A673 (cell line): ENCODE results near the gene GADL1. TPM values are rescaled to one million over a fixed set of nuclear protein-coding genes. Genes with fewer than 3 reads are reported as not detected.

Experiments
- BruUV-seq: library from RNA; stranded (reverse); fragments of 400-500 nt; replicated peaks from 2 replicates; lab custom pipeline; 2021; lab: Mats Ljungman, UMichigan
- CTCF ChIA-PET: fragments of 300-600 bp; sonication (Branson Sonifier 250); formaldehyde crosslinking; loops from one replicate; lab custom pipeline; 2022; ENCODE audit warnings: antibody characterized with exemption; lab: Charles Lee
- POLR2A ChIA-PET: fragments of 300-600 bp; sonication (Branson Sonifier 250); formaldehyde crosslinking; loops from one replicate; lab custom pipeline; 2022; ENCODE audit warnings: antibody characterized with exemption; ENCODE audit not compliant: low non-redundant PET; lab: Charles Lee
- DNase-seq: peaks from one replicate; pipeline ENCODE4 v3.0.0-alpha.2; 2015; ENCODE audit warnings: low spot score
- H3K27ac ChIP-seq: fragments of 200-600 bp; sonication (generic); 2 replicates; pipeline ENCODE4 v1.5.1; 2016; ENCODE audit warnings: mixed run types, low read depth, mild to moderate bottlenecking, mixed read lengths, antibody characterized with exemption, low read length; ENCODE audit not compliant: poor library complexity, severe bottlenecking
- H3K27me3 ChIP-seq: fragments of 200-600 bp; sonication (generic); replicated peaks from 2 replicates; pipeline ENCODE4 v1.6.1; 2017; ENCODE audit warnings: mixed run types, low read depth, mild to moderate bottlenecking, mixed read lengths, antibody characterized with exemption, low read length; ENCODE audit not compliant: insufficient read depth, poor library complexity
- H3K36me3 ChIP-seq: fragments of 200-600 bp; sonication (generic); 2 replicates; pipeline ENCODE4 v1.6.1; 2016; ENCODE audit warnings: mixed run types, mild to moderate bottlenecking, mixed read lengths, antibody characterized with exemption, low read length; ENCODE audit not compliant: insufficient read depth, poor library complexity, severe bottlenecking
- H3K4me1 ChIP-seq: fragments of 200-600 bp; sonication (generic); 2 replicates; pipeline ENCODE4 v1.6.1; 2017; ENCODE audit warnings: mixed run types, mild to moderate bottlenecking, mixed read lengths, antibody characterized with exemption, low read length; ENCODE audit not compliant: insufficient read depth, poor library complexity, severe bottlenecking
- H3K4me3 ChIP-seq: fragments of 200-600 bp; sonication (generic); 2 replicates; pipeline ENCODE4 v1.5.1; 2016; ENCODE audit warnings: low read depth, mixed run types, mild to moderate bottlenecking, mixed read lengths, low read length; ENCODE audit not compliant: poor library complexity, severe bottlenecking
- H3K9me3 ChIP-seq: fragments of 200-600 bp; sonication (generic); 2 replicates; pipeline ENCODE4 v1.6.1; 2016; ENCODE audit warnings: mixed run types, low read depth, mild to moderate bottlenecking, mixed read lengths, antibody characterized with exemption, low read length; ENCODE audit not compliant: poor library complexity, severe bottlenecking
- EZH2 ChIP-seq: fragments of 200-600 bp; sonication (generic); IDR thresholded peaks from 2 replicates; pipeline ENCODE4 v1.6.1; 2017; ENCODE audit warnings: borderline replicate concordance, low read depth, mild to moderate bottlenecking, mixed read lengths, antibody characterized with exemption, low read length; ENCODE audit not compliant: poor library complexity, severe bottlenecking
- intact Hi-C: fragments of 100-400 bp; cut with micrococcal nuclease; formaldehyde crosslinking; loops from one replicate; pipeline ENCODE4 v1.10.0; 2022; ENCODE audit not compliant: unreplicated experiment
- total RNA-seq: library from RNA; stranded (reverse); gene quantifications from 2 replicates; pipeline ENCODE4 v1.2.3, GENCODE V29; 2021
- TF ChIP-seq, protein P1 (sequence below): fragments of 300-800, 200-600 bp; sonication (generic); conservative IDR thresholded peaks from 2 replicates; pipeline ENCODE4 v1.5.1; 2017; ENCODE audit warnings: low read depth, mild to moderate bottlenecking, antibody characterized with exemption, low read length, moderate library complexity, mixed read lengths

GADL1 gene
- total RNA-seq, 1 experiment from 2014 or later = 13.8 TPM

DNA sequence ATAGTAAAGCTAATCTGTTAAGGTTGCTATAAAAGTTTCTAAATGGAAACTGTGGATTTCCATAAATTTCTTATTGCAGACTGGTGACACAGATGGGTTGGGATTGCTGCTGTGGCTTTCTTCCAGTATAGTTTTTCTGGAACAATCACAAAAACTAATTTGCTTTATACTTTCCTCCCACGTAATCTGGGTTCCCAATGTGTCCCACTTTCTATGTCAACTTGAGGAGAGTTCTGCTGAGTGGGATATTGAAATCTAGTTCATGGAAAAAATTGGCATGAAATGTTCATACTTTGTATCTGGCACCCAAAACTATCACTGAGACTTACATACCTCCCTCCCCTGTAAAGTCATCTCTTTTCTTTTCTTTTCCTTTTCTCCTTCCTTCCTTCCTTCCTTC is 161.3 kb downstream of the GADL1 start:
- CTCF ChIA-PET = interaction anchor here (1.6 kb wide), 1 partner anchor 690 kb away, joined by 4 read pairs; no protein-coding TSS in a partner anchor
- H3K4me3 ChIP-seq = no peak overlapping the region
- POLR2A ChIA-PET = no interaction called here
- no TSS peak for BruUV-seq
- H3K27me3 ChIP-seq = no peaks in the 10 kb centered on the region
- TF ChIP-seq, protein P1, sequence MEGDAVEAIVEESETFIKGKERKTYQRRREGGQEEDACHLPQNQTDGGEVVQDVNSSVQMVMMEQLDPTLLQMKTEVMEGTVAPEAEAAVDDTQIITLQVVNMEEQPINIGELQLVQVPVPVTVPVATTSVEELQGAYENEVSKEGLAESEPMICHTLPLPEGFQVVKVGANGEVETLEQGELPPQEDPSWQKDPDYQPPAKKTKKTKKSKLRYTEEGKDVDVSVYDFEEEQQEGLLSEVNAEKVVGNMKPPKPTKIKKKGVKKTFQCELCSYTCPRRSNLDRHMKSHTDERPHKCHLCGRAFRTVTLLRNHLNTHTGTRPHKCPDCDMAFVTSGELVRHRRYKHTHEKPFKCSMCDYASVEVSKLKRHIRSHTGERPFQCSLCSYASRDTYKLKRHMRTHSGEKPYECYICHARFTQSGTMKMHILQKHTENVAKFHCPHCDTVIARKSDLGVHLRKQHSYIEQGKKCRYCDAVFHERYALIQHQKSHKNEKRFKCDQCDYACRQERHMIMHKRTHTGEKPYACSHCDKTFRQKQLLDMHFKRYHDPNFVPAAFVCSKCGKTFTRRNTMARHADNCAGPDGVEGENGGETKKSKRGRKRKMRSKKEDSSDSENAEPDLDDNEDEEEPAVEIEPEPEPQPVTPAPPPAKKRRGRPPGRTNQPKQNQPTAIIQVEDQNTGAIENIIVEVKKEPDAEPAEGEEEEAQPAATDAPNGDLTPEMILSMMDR = no peak
- TF ChIP-seq EZH2 = no peak
- no peaks in the 10 kb centered on the region for H3K9me3 ChIP-seq
- peaks cover 75% of the 10 kb centered on the region for H3K4me1 ChIP-seq
- no peaks in the 10 kb centered on the region for H3K36me3 ChIP-seq
- DNase-seq = peak; percentile 94
- peak overlapping the region; percentile 97 for H3K27ac ChIP-seq
- intact Hi-C loops = loop anchor here (1.0 kb wide), 1 partner anchor 699 kb away; no protein-coding TSS in a partner anchor

GRCh38 chr3:30730967-30731366 is 163.5 kb downstream of the GADL1 start:
- Histone ChIP-seq H3K4me1 (peaks cover 52% of the 10 kb centered on the region), H3K27ac (peak overlapping the region; percentile 97), H3K4me3 (no peak overlapping the region), H3K9me3 (no peaks in the 10 kb centered on the region), H3K27me3 (no peaks in the 10 kb centered on the region), H3K36me3 (no peaks in the 10 kb centered on the region)
- BruUV-seq = no TSS peak
- DNase-seq = no peak
- ChIA-PET POLR2A (no interaction called here), CTCF (no interaction called here)
- intact Hi-C loops = no loop called here
- TF ChIP-seq, protein P1 = no peak
- TF ChIP-seq EZH2 = no peak

DNA sequence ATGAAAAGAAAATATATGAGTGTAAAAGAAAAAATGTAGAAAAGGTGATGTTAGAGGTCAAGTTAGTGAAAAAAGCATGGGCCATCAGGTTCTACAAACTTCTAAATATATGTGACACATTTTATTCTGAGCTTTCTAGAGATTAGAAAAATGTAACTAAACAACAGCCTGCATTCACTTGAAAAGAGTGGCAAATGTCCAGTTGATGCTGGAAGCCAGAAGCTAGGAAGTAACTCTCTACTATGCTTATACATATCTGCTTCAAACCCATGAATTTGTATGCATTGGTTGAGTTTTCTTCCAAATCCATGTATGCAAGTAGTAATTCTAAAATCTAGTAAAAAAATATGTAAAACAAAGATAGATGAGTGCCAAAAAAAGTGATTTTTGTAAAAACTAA is 164.5 kb downstream of the GADL1 start:
- CTCF ChIA-PET = no interaction called here
- TF ChIP-seq EZH2 = no peak
- TF ChIP-seq, protein P1 = no peak
- no peak overlapping the region for H3K4me3 ChIP-seq
- intact Hi-C loops = no loop called here
- no peak for DNase-seq
- POLR2A ChIA-PET = no interaction called here
- BruUV-seq = no TSS peak
- no peaks in the 10 kb centered on the region for H3K9me3 ChIP-seq
- H3K4me1 ChIP-seq = peaks cover 42% of the 10 kb centered on the region
- H3K27me3 ChIP-seq = no peaks in the 10 kb centered on the region
- H3K36me3 ChIP-seq = no peaks in the 10 kb centered on the region
- H3K27ac ChIP-seq = no peak overlapping the region
